RPMI7951 (cell line): ENCODE data around the gene ST8SIA4. TPM values are rescaled to one million over a fixed set of nuclear protein-coding genes. Genes with fewer than 3 reads are reported as not detected.
A peak's percentile ranks its signal among the peaks of the same experiment; 100 is the strongest.

Experiments used
- DNase-seq: peaks from one replicate; pipeline ENCODE4 v3.0.0-alpha.2; 2012; ENCODE audit warnings: low read depth
- total RNA-seq: library from RNA; depleted of rRNA; stranded (reverse); fragments of >200 nt; shearing (Covaris generic); gene quantifications from 2 replicates; pipeline ENCODE4 v1.2.3, GENCODE V29; 2014; rRNA removed

The ST8SIA4 gene, protein sequence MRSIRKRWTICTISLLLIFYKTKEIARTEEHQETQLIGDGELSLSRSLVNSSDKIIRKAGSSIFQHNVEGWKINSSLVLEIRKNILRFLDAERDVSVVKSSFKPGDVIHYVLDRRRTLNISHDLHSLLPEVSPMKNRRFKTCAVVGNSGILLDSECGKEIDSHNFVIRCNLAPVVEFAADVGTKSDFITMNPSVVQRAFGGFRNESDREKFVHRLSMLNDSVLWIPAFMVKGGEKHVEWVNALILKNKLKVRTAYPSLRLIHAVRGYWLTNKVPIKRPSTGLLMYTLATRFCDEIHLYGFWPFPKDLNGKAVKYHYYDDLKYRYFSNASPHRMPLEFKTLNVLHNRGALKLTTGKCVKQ
- 0.36 and 0.39 TPM in 2 replicates for total RNA-seq

GRCh38 chr5:100903039-100903887, at the start of gene ST8SIA4:
ST8SIA4 (minus strand) TSS chr5:100903282; CDS start chr5:100902955, 327 bp downstream.
- DNase-seq = peak; percentile 20

DNA sequence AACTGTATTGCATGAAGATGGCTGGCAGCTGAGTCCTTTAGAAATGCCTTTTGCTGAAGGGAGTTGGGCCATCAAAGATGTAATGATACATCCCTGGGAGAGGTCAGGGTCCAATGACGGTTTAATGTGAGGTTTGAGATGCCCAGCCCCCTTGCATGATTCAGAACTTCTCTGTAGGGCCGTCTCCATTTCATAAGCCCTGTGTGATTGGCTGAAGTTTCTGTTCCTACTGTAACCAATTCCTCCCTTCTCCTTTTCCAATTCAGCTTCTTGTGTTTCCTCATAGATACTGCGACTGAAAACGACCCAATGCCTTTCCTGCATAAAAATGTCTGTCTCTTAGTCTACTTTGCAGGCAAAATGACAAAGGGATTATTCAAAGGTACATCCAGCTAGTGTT, 47.9 kb upstream of the ST8SIA4 start:
- DNase-seq = no peak

- no peak for DNase-seq
Observed at GRCh38 chr5:100913298-100913697, 10.2 kb upstream of the ST8SIA4 start.

DNA sequence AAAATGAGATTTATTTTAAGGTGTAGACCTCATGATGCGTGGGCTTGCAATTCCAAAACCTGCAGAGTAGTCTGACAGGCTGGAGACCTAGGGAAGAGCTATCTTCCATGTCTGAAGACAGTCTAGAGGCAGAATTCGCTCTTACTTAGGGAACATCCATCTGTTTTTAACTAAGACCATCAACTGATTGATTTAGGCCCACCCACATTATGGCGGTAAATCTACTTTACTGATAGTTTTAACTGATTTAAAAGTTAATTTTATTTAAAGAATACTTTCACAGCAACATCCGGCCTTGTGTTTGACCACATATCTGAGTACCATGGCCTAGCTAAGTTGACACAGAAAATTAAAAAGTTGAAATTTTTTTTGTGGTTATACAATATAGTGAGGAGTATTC, 6.0 kb upstream of the ST8SIA4 start:
- DNase-seq = no peak

GRCh38 chr5:100905259-100905914, 2.3 kb upstream of the ST8SIA4 start:
- no peak for DNase-seq

GRCh38 chr5:100904259-100904861, 1.3 kb upstream of the ST8SIA4 start:
- DNase-seq = no peak

- no peak for DNase-seq
Observed at GRCh38 chr5:100902440-100903038, 543 bp downstream of the ST8SIA4 start.

DNA sequence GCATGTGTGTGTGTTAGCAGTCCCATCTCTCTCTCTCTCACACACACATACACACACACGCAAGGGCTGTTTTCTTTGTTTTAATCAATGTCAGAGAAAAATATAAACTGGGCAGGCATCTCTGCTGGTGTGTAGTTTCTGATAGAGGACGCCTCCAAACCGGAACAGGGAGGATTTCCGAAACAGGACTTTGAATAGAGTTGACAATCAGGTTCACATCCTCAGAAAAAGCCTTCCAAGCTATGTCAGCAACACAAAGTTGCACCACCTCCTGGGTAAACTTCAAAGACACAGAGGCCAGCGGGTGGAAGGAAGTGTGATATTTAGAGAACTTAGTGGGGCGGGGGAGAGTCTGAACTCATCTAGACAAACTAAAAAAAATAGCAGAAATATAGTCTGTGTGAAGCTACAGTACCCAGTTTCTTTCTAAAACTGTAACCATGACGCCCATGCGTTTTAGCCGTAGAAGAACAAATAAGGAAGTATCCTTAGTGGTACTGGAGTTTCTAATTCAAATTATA, 1.2 kb downstream of the ST8SIA4 start:
- DNase-seq = no peak

GRCh38 chr5:100900796-100901781, 2.0 kb downstream of the ST8SIA4 start:
- peak; percentile 36 for DNase-seq

DNA sequence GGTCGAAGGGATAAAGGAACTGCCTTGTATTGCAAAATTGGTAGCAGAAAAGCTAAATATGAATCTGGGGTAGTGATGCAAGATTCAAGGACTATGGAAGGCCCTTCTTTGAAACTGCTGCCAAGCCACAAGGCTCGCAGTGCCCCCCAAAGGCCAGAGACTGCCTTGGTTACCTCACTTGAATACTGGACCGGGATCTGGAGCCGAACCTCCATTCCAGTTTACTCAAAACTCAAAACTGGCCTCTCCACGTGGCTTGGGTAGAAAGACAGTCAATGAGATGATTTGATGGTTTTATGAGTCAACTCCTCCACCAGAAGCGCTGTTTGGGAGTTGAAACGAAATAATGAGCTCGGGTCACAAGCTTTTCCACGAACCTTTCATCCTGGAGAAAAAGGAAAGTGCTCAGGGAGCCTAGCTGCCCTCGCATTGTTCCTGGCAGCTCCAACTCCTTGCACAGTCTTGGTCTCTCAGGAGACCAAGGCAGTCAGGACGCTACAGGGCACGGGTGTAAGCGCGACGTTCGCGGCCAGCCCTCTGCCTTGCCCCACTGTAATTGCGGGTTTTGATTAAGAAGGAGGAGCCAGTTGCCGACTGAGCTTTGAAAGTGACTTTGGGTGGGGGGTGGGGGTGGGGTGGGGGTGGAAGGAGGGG, 2.8 kb downstream of the ST8SIA4 start:
- peak; percentile 19 for DNase-seq

GRCh38 chr5:100899675-100900074, 3.4 kb downstream of the ST8SIA4 start:
- DNase-seq = no peak

GRCh38 chr5:100898504-100899346, 4.4 kb downstream of the ST8SIA4 start:
- no peak for DNase-seq

- no peak for DNase-seq
Observed at GRCh38 chr5:100896054-100896453, 7.0 kb downstream of the ST8SIA4 start.

DNA sequence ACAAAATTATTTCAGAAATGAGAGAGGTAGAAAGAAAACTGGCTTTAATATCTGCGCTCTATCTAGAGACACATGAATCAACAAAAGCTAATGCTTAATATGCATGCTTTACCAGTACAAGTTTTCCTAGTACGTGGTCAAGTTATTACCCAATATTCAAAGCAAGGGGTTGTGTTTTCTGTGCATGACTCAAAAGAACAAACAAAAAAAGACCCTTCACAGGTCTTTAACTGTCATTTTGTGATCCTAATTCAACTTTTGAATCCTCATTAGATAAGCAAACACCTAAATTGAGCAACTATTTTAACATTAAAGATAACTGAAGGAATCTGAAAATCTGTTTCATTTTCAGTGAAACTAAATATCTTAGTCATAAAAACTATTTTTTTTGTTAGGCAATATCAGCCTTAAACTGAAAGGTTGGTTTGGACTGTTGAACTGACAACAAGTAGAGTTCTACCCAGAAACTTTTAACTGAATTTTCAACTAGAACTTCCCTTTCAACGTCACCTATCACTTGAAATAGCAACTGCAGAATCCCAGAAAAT, 12.5 kb downstream of the ST8SIA4 start:
- no peak for DNase-seq

- DNase-seq = no peak
Observed at GRCh38 chr5:100889896-100890295, 13.2 kb downstream of the ST8SIA4 start.

- no peak for DNase-seq
Observed at GRCh38 chr5:100889165-100889743, 13.8 kb downstream of the ST8SIA4 start.

DNA sequence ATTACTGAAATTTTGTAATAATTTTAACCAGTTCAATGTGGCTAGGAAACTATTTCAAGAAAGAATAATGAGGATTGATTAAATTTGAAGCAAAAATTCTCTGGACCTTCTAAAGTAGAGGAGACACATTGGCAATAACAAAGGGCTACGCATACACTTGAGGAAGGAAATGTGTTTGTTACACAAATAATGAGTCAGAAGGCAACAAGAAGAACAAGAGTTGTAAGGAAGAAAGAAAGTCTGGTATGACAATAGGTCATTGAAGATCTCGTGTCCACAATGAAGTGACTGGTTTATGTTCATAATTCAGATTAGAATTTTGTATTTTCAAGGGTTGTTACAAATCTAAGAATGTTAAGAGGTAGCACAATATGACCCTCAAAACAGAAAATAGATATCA, 25.8 kb downstream of the ST8SIA4 start:
- DNase-seq = no peak
